Mucosa of descending colon (tissue), 3 donors: ENCODE results near the gene ARHGAP18. TPM values are rescaled to one million over a fixed set of nuclear protein-coding genes. Genes with fewer than 3 reads are reported as not detected.

Experiments used
- ATAC-seq: fragments of 200-7000 bp; cut with Tn5 transposase; one replicate; pipeline ENCODE4 v1.9.1; 2020; ENCODE audit warnings: mild to moderate bottlenecking, moderate library complexity
- DNase-seq, 3 donors: peaks; one replicate each; pipeline ENCODE4 v3.0.0-alpha.2; 2020
- H3K36me3 ChIP-seq: fragments of 200-600 bp; one replicate; pipeline ENCODE4 v1.8.0; 2021; ENCODE audit warnings: low read depth, mild to moderate bottlenecking
- H3K4me1 ChIP-seq: fragments of 200-600 bp; one replicate; pipeline ENCODE4 v1.8.0; 2021; ENCODE audit warnings: low read depth, mild to moderate bottlenecking
- H3K4me3 ChIP-seq: fragments of 200-600 bp; one replicate; pipeline ENCODE4 v1.8.0; 2021; ENCODE audit warnings: mild to moderate bottlenecking
- H3K9me3 ChIP-seq: fragments of 200-600 bp; one replicate; pipeline ENCODE4 v1.8.0; 2021; ENCODE audit warnings: mild to moderate bottlenecking
- intact Hi-C, 2 donors: fragments of 100-400 bp; cut with DNase I in 1 of 2; cut with micrococcal nuclease in 1 of 2; formaldehyde crosslinking; loops; one replicate each; pipeline versions ENCODE4 v1.11.0 to v1.11.1; 2022; cut with DNase I, micrococcal nuclease
- total RNA-seq, 3 donors: library from RNA; stranded (reverse); fragmentation: NEBNext Ultra II Directional in 2 of 3; extraction: Animal tissue kit (Norgen Biotek cat#: 25700) in 2 of 3; gene quantifications; one replicate each; pipeline versions ENCODE4 v1.2.1 to v1.2.4, GENCODE V29; 2021 to 2023
- TF ChIP-seq, protein P1 (sequence below): fragments of 200-600 bp; IDR thresholded peaks from one replicate; pipeline ENCODE4 v1.8.0; 2022; ENCODE audit warnings: antibody characterized with exemption, mild to moderate bottlenecking
- donor health status: DM: no; HTN: no; CAD: no; lungs with moderate emphysema.
- donor health status: DM: no; HTN: no; CAD: no.
- donor health status: DM: no; HTN: yes; CAD: no.

ARHGAP18 gene
- total RNA-seq, 3 donors from 2014 or later = 17.6 to 24.3 (median 20.1) TPM

DNA sequence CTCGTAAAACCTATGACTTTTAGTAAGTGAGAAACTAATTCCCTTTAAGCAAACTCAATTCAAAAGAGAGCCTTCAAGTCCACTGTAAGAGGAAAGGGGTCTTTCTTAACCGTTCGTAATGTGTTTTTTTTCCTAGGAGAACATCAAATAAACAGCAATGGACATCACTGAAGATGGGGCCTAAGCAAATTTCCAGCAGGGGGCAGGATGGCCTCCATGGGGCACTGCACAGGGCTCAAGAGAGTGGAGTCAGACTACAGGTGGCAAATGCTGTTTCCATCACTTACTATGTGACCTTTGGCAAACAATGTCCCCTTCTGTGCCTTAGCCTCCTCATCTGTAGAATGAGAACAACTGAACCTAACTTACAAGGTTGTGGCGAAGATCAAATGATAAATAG, 88.7 kb downstream of the ARHGAP18 start:
- intact Hi-C loops = no loop called here
- no peaks in the 10 kb centered on the region for H3K9me3 ChIP-seq
- H3K4me1 ChIP-seq = no peaks in the 10 kb centered on the region
- no peak overlapping the region for H3K4me3 ChIP-seq
- peak; percentile 64 for ATAC-seq
- peak in 2 of 3 donors; percentile 35 to 47 for DNase-seq
- TF ChIP-seq, protein P1, sequence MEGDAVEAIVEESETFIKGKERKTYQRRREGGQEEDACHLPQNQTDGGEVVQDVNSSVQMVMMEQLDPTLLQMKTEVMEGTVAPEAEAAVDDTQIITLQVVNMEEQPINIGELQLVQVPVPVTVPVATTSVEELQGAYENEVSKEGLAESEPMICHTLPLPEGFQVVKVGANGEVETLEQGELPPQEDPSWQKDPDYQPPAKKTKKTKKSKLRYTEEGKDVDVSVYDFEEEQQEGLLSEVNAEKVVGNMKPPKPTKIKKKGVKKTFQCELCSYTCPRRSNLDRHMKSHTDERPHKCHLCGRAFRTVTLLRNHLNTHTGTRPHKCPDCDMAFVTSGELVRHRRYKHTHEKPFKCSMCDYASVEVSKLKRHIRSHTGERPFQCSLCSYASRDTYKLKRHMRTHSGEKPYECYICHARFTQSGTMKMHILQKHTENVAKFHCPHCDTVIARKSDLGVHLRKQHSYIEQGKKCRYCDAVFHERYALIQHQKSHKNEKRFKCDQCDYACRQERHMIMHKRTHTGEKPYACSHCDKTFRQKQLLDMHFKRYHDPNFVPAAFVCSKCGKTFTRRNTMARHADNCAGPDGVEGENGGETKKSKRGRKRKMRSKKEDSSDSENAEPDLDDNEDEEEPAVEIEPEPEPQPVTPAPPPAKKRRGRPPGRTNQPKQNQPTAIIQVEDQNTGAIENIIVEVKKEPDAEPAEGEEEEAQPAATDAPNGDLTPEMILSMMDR = no peak
- no peaks in the 10 kb centered on the region for H3K36me3 ChIP-seq

DNA sequence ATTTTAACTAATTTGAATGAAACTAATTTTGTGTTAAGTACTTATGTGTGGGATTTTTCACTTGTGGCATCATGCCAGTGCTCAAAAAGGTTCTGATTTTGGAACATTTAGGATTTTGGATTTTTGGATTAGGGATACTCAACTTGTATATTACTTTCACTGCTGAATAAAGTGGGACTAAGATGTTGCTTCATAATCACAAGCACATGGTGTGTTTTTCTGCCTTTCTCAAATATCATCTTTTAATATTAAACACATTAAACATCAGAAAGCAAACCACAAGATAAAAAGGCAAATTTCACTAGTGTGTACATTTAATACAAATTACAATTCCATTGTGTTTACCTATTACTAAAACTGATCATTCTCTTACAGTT, 89.8 kb downstream of the ARHGAP18 start:
- intact Hi-C loops = no loop called here

DNA sequence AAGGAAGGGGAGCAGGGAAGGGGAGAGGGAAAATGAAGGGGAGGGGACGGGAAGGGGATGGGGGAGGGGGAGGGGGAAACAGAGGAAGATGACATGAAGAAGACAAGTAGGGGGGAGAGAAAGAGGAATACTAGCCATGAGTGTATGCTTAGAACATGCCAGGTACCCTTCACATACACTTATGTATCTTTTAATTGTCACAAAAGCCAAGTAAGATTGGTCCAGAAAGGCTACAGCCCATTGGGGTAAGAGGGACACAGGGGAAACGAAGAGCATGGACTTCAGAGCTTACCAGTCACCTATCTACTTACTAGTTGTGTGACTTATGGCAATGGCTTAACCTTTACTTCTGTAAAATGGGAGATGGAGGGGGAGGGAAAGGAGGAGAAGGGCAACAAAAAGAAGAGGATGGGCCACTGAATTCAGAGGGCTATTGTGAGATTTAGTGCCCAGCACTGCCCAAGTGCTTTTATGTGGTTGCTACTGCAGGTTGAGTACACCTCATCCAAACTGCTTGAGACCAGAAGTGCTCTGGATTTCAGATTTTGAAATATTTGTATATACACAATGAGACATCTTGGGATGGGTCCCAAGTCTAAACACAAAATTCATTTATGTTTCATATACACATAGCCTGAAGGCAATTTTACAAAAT, 90.3 kb downstream of the ARHGAP18 start:
- TF ChIP-seq, protein P1 = no peak
- no peak for ATAC-seq

More for the DNA sequence above, 89.8 kb downstream of the ARHGAP18 start:
- H3K9me3 ChIP-seq = no peaks in the 10 kb centered on the region
- DNase-seq (no peak), ATAC-seq (no peak)
- no peaks in the 10 kb centered on the region for H3K36me3 ChIP-seq
- TF ChIP-seq, protein P1 = no peak
- no peak overlapping the region for H3K4me3 ChIP-seq
- H3K4me1 ChIP-seq = no peaks in the 10 kb centered on the region

DNA sequence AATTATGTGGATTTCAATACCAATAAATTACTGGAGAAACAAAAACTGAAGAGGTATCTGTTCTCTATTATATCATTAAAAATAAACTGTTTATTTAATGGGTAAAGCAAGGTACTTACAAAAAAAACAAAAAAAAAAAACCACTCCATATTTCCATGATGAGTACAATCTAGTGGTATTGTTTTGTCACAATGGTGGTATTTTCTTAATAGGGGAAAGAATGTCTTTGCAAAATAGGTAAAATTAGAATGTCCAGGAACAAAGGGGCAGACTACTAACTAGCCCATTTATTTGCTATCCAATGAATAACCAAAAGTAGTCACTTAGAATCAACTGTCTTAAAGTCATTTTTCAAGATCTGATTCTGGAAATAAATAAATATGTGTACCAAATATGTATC, 92.0 kb downstream of the ARHGAP18 start:
- ATAC-seq = no peak
- no peak overlapping the region for H3K4me3 ChIP-seq
- intact Hi-C loops = no loop called here
- no peak for DNase-seq
- no peaks in the 10 kb centered on the region for H3K36me3 ChIP-seq
- H3K4me1 ChIP-seq = no peaks in the 10 kb centered on the region
- no peaks in the 10 kb centered on the region for H3K9me3 ChIP-seq
- TF ChIP-seq, protein P1 = no peak

More for the DNA sequence above, 90.3 kb downstream of the ARHGAP18 start:
- H3K9me3 ChIP-seq = no peaks in the 10 kb centered on the region
- no peak for DNase-seq
- intact Hi-C loops = no loop called here
- no peak overlapping the region for H3K4me3 ChIP-seq
- no peaks in the 10 kb centered on the region for H3K36me3 ChIP-seq
- H3K4me1 ChIP-seq = no peaks in the 10 kb centered on the region

DNA sequence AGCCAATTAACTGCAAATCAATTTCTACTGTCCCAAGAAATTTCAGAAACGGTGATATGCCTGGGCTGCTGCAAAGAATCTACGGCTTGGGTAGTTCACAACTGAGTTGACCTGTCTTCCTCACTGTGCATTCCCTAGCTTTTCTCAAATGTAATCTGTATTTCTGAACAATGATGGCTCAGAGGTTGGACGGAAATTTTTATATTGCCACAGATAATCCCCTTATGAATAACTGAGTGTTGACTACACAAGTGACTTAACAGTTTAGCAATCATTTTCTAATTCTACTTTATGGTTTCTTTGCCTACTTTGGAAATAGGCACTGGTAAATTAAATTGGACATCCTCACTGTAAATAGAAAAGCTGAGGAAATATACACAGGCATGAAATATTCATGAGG, 94.5 kb downstream of the ARHGAP18 start:
- Histone ChIP-seq H3K9me3 (no peaks in the 10 kb centered on the region), H3K4me3 (no peak overlapping the region), H3K36me3 (no peaks in the 10 kb centered on the region), H3K4me1 (peaks cover 7% of the 10 kb centered on the region)
- DNase-seq (no peak), ATAC-seq (no peak)
- intact Hi-C loops = no loop called here
- TF ChIP-seq, protein P1 = no peak

DNA sequence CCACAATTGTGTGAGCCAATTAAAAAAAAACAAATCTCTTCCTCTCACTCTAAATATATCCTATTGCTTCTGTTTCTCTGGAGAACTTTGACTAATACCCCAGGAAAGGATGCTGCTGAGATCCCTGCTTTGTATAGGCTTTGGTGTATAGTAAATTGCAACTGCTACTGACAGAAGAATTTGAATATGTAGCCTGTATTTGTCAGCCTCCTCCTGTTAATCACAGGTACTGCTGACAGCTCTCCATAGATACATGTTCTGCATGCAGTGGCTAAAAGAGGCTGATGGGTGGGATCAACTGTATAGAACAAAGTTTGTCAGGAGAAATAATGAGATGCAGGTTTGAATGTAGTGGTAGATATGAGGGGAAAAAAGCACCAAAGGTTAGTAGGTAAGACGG, 95.0 kb downstream of the ARHGAP18 start:
- peaks cover 7% of the 10 kb centered on the region for H3K4me1 ChIP-seq
- no peaks in the 10 kb centered on the region for H3K36me3 ChIP-seq
- H3K4me3 ChIP-seq = no peak overlapping the region
- no peak for DNase-seq
- TF ChIP-seq, protein P1 = no peak
- intact Hi-C loops = no loop called here
- no peak for ATAC-seq
- no peaks in the 10 kb centered on the region for H3K9me3 ChIP-seq
